ENCODE data around the gene ZNF195. TPM values are rescaled to one million over a fixed set of nuclear protein-coding genes. Genes with fewer than 3 reads are reported as not detected.

ZNF195 gene
- total and polyA plus RNA-seq, 2 of the 8 experiments (the other 6 are each of a cell fraction or from before 2014, with no cell fraction given): 23.9 to 88.6 TPM

GRCh38 chr11:3357994-3358676 lies 20.8 kb downstream of the ZNF195 start:
- H4K8ac ChIP-seq (ENCODE audit: extremely low read depth, insufficient read depth, low read length): no peak overlapping the region
- no peak overlapping the region for H3K18ac ChIP-seq (ENCODE audit: extremely low read depth, low read length)
- no peak overlapping the region for H3K56ac ChIP-seq (replicated peaks; ENCODE audit: insufficient read length, low read depth, low read length)
- no peak overlapping the region for H3K9ac ChIP-seq (replicated peaks in 1 of 4; ENCODE audit: extremely low read depth in 1 of 4, low read depth in 3 of 4, low read length in 3 of 4)
- no peak overlapping the region for H2BK15ac ChIP-seq (ENCODE audit: low read length)
- ChIA-PET CTCF (ENCODE audit: partially characterized antibody) (interaction anchor here (0.8 kb wide), 1 partner anchor 18 kb away, joined by 3 read pairs; no protein-coding TSS in a partner anchor), POLR2A (ENCODE audit: partially characterized antibody) (interaction anchor here (1.1 to 5.7 kb wide), 4 partner anchors 12 to 23 kb away, joined by 3 to 29 read pairs (median 7); partner anchors contain the start of gene ZNF195)
- TF ChIP-seq PHF8 (conservative IDR thresholded peaks at IDR 0.05; ENCODE audit: low read depth, low read length): no peak
- peak; percentile 55 for TF ChIP-seq POLR2AphosphoS5 (IDR thresholded peaks at IDR 0.05; ENCODE audit: low read depth, low read length)
- H3K79me2 ChIP-seq (ENCODE audit: control insufficient read depth in 1 of 2, insufficient read depth in 2 of 2, low read length in 2 of 2): peaks cover 0 to 6% of the 10 kb centered on the region in 2 experiments; a peak in 2 of 4 replicates
- H4K20me1 ChIP-seq (replicated peaks in 1 of 2; ENCODE audit: control insufficient read depth in 1 of 2, insufficient read depth in 2 of 2, low read length in 2 of 2): no peaks in the 10 kb centered on the region
- DNase-seq (ENCODE audit: low read depth in 1 of 2, low spot score in 2 of 2) (no peak), FAIRE-seq (no peak)
- H3K23me2 ChIP-seq (ENCODE audit: low read depth, low read length): peaks cover 9% of the 10 kb centered on the region; the same call in 1 of the 2 replicates
- no peak overlapping the region for H2AK5ac ChIP-seq (ENCODE audit: low read depth, low read length)
- H3K4me2 ChIP-seq (ENCODE audit: insufficient read depth in 1 of 2, low read depth in 2 of 2, low read length in 2 of 2): no peak overlapping the region
- H3K79me1 ChIP-seq (ENCODE audit: low read depth, low read length): no peaks in the 10 kb centered on the region
- no peak overlapping the region for H3K23ac ChIP-seq (ENCODE audit: insufficient read length)
- peak overlapping the region in 1 of 4 experiments; percentile 36; a peak in 1 of 8 replicates for H3K4me3 ChIP-seq (ENCODE audit: extremely low read depth in 1 of 4, insufficient read depth in 2 of 4, low read depth in 3 of 4, low read length in 4 of 4)
- H4K91ac ChIP-seq (replicated peaks; ENCODE audit: insufficient read length, low read length): no peak overlapping the region
- no peak overlapping the region for H3K4ac ChIP-seq (replicated peaks; ENCODE audit: insufficient read length, low read depth, low read length)
- no peak overlapping the region for H2BK120ac ChIP-seq (replicated peaks; ENCODE audit: low read depth, low read length)
- peaks cover 58 to 66% of the 10 kb centered on the region in 2 experiments for H3K9me3 ChIP-seq (ENCODE audit: insufficient read depth in 2 of 2, low read depth in 1 of 2, low read length in 1 of 2)
- H3K27me3 ChIP-seq (replicated peaks in 1 of 4; ENCODE audit: control insufficient read depth in 3 of 4, extremely low read depth in 1 of 4, insufficient read depth in 3 of 4, low read length in 3 of 4): no peaks in the 10 kb centered on the region
- no peaks in the 10 kb centered on the region for H3K4me1 ChIP-seq (replicated peaks in 1 of 4; ENCODE audit: control insufficient read depth in 3 of 4, insufficient read depth in 4 of 4, low read length in 3 of 4)
- H3K36me3 ChIP-seq (ENCODE audit: control insufficient read depth in 2 of 4, insufficient read depth in 4 of 4, low read length in 3 of 4): peaks cover 29 to 65% (median 47%) of the 10 kb centered on the region in 4 experiments
- H2BK12ac ChIP-seq (ENCODE audit: low read depth, low read length): no peak overlapping the region
- no peak overlapping the region for H3K14ac ChIP-seq (ENCODE audit: insufficient read length)
- no peak overlapping the region for H3K27ac ChIP-seq (ENCODE audit: low read depth, low read length)
- no peak overlapping the region for H2BK20ac ChIP-seq (ENCODE audit: low read length)
- no peak overlapping the region for H2AFZ ChIP-seq (ENCODE audit: low read length)
- H4K5ac ChIP-seq (ENCODE audit: insufficient read length, low read depth, low read length): no peak overlapping the region
- no peak overlapping the region for H2BK5ac ChIP-seq (ENCODE audit: low read depth, low read length)
- 83% methylated on average over 11 of the region's 11 CpGs; no CpG with 5 or more reads in 1 of the 2 experiments for WGBS, 2 experiments (ENCODE audit: extremely low coverage in 1 of 2, insufficient coverage in 1 of 2, insufficient read length in 1 of 2, insufficient replicate concordance in 2 of 2, low coverage in 1 of 2, low lambda C conversion rate in 2 of 2, missing lambda C conversion rate in 1 of 2)

Measured in H1 (cell line).